Midbrain (tissue), 1 donor: ENCODE results near the gene GSTO2.

Experiments used
- DNase-seq: peaks from one replicate; lab custom pipeline; 2025; lab: John Stamatoyannopoulos, UW

The GSTO2 gene

DNA sequence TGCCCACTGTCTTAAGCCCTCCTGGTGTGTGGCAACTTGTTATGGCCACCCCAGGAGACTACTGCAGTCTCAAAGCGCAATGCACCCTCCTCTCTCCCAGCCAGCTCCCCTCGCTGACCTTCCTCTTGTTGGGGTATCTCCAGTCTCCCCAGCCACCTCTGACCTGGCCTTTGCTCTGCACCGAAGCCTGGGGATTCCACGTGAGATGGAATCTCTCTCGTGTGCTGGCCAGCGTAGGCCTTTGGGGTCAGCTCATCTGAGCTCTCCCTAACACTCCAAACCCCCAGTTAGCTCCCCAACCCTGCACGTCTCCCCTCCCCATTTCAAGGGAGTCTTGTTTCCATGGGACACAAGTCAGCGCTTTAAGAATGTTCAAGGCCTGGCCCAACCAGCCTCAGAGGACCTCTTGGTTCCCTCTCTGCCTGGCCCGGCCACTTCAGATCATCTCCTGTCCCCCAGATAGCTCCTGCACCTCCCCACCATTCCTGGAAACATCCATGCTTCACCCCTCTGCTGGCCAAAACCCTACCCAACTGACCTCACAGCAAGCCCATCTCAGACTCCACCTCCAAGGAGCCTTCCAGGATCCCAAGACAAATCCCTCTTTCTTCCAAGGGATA lies 58.1 kb downstream of the GSTO2 start:
- no peak for DNase-seq

DNA sequence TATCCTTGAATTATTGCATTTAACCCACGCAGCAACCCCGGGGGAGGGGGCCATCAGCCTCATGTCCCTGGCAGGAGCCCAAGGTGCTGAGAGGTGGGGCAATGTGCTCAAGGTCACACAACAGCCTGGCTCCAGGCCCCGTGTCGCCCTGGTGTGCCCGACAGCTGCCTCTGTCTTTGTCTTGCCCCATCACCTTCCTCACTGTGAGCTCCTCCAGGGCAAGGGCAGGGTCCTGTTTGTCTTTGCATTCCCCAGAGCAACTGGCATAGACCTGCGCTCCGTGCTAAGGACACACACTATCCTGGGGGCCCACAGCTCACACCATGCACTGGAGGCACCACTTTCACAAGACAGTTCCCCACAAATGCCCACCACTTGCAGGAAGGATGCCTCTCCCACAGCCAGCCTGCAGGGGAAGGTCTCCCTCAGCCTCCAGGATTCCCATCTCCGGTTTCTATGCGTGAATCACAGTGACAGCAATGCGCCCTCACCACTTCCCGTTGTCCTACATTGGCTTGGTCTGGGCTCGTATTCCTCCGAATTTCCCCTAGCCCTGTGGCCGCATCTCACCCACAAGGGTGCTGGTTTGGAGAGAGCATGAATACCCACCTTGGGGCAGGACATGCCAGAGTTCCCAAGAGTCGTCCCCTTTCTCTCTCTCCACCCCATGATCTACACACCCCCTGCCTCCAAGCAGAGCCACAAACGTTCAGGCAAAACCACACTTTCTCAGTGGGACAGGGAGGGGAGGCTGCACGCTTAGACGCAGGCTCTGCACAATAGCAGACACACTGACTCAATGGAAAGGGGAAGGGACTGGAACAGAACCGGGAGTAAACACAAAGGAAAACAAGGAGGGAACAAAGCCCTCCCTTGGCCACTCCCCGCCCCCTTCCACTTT lies 59.0 kb downstream of the GSTO2 start:
- peak; percentile 50 for DNase-seq

DNA sequence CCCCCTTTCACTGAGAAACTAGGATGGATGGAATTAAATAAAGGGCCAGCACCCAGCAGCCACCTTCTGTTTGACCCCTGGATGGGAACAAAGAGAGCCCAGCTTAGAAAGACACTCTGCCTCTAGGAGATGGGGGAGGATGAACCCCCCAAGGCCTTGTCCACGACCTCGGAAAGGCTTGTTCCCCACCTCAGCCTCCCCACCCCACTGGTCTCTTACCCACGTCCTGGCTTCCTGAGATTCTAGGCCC lies 59.6 kb downstream of the GSTO2 start:
- DNase-seq, result no peak

- peak; percentile 60 for DNase-seq
These were observed 60.1 kb downstream of the GSTO2 start for GRCh38 chr10:104328896-104329710.

- no peak for DNase-seq
These were observed 60.8 kb downstream of the GSTO2 start for GRCh38 chr10:104329735-104330134.

DNA sequence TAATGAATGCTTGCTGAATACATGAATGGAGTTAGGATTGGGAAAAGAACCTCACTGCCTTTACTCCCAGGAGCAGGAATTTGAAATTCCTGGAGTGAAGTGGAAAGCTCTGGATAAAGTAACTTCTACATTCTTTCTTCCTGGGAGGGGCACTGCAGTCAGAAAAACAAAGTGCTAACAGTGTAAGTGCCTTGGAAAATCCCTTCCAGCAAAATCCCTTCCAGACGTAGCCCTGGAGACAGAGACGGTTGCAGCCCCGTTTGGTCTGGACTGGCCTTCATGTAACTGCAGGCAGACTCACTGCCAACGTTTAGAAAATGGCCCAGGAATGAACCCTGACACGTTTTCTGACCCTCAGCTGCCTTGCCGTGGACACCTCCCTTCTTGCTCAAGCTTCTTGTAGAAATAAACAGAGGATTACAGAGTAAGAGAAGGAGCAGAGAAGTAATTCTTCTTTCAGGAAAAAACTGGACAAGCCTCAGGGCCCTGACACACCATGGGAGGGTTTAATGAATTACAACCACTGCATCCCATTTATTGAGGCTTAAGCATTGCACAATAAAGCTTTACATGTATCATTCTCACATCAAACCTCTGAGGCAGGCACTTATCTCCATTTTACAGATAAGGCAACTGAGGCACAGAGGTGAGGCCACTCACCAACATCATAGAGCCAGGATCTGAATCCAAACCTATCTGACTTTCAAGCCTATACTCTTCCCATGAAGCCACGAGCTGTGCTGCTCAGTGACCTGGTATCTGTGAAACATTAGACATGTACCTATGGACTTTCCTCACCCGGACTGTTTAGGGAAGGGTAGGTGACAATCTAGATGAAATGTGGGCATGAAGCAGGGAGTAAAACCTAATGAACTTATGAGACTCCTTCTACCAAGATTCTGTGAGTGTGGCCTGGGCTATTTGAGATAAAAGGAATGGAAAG lies 61.5 kb downstream of the GSTO2 start:
- peak; percentile 44 for DNase-seq

GRCh38 chr10:104331208-104331838 lies 62.3 kb downstream of the GSTO2 start:
- DNase-seq, result no peak

GRCh38 chr10:104332243-104333031 lies 63.5 kb downstream of the GSTO2 start:
- no peak for DNase-seq

DNA sequence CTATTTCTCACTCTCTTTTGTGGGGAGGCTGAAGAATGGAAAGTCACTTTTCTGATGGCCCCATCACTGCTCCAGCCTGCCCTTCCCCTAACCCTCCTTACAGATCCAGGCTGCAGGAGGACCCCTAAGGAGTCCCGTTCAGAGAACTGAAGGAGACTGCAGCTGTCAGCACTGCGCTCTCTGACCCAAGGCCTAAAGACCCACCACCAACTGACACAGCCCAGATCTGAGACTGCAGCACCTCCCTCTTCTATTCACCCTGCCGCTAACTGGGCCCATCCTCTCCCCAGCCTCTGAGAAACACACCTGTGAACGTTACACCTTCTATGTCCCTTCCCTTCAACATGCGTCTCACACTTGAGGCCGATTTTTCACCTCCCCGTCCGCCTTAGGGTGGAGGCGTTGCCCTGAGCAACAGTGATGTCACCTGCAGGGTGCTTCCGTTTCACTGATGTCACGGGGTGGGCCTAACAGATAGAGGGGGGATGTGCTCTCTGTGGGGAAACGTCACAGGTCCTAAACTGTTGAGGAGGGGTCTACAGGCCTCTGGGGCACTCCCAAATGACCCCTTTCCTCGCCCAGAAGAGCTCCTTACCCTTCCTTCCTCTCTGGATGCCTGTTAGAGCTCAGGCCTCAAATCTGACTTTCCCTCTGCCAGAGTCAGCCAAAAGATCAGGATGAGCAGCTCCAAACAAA lies 64.2 kb downstream of the GSTO2 start:
- DNase-seq, result no peak

GRCh38 chr10:104333728-104334373 lies 64.9 kb downstream of the GSTO2 start:
- no peak for DNase-seq

GRCh38 chr10:104334561-104334960 lies 65.6 kb downstream of the GSTO2 start:
- no peak for DNase-seq

DNA sequence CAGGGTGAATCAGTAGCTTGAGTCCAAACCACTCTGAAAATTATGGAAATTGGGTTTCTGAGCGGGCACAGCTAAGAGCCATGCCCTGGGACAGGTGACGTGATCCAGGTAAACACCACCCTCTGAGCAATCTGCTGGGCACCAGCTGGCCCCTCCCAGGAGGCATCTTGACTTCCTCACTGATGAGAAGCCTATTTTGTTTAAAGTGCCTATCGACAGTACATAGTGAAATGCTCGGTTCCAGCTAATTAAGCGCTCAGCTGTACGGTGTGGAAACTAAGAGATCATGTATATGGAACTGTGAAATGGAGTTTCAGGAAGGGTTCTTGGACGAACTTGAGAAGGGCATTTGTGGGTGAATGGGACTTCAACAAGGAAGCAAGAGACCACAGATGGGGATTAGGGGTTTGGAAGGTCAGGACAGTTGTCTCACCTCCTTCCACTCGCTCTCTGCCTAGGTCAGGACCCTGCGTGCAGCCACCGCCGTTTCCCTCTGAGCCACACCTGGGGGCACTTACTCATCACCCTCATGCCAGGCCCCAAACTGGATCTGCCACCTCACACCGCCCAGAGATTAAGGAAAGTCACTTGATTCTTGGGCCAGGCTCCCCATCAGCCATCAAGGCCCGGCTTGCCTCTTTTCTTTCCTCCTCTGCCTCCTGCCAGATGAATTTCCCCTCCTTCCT lies 66.1 kb downstream of the GSTO2 start:
- DNase-seq, result no peak

GRCh38 chr10:104336821-104337467 lies 68.0 kb downstream of the GSTO2 start:
- no peak for DNase-seq

GRCh38 chr10:104337521-104337984 lies 68.6 kb downstream of the GSTO2 start:
- peak; percentile 53 for DNase-seq

GRCh38 chr10:104337985-104338735 lies 69.2 kb downstream of the GSTO2 start, which contains the start of gene ITPRIP:
Gene ITPRIP (minus strand): TSS chr10:104338465. CDS start chr10:104316051, 22,414 bp downstream.
- peak; percentile 53 for DNase-seq

DNA sequence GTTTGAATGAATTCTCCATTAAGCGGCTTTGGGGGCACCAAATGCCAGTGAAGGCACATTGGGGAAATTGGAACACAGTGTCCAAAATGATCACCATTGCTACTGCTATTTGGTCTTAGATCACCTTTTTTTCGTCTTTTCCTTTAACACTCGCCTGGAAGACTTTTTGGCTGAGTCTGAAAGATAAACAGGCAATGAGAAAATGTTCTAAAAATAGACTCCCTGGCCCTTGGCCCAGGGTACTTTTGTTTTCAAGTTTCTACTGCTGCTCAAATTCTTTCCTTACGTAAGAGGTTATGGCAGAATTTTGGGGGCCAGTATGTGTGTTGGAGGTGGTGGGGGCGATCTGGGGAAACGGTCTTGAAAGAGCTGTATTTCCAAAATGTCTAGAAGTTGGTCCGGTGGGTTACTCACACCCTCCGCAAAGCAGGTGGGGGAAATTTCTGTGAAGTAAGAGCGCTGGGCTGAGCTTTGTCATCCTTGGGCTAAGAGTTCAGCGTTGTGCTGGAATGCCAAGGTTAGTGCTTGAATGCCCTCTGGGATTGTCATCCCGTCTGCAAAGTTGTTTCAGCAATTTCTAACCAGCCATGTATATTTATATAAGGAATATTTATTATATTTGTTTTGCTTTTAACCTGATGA lies 70.6 kb downstream of the GSTO2 start:
- DNase-seq, result peak; percentile 39

DNA sequence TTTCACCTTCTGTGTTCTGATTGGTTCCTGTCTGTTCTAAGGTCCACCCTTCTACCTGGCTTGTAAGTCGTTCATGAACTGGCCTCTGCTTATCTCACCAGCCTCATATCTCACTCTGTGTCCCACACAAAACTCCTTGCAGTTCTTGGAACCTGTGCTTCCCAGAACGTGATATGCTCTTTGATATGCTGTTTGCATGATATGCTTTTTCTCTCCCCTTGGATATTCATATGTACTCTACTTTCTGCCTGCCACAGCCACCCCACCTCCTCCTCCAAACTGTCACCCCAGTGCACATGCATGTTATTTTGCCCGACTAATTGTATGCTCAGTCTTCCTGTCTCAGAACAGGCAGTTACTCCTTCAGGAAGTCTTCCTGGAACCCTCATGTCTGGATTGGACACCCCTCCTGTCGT lies 71.1 kb downstream of the GSTO2 start:
- DNase-seq, result no peak
